NCI-H2107 (cell line): ENCODE measurements around the gene TANGO2.

Experiments used
- DNase-seq: peaks from one replicate; lab custom pipeline; 2025; lab: John Stamatoyannopoulos, UW

TANGO2 gene

DNA sequence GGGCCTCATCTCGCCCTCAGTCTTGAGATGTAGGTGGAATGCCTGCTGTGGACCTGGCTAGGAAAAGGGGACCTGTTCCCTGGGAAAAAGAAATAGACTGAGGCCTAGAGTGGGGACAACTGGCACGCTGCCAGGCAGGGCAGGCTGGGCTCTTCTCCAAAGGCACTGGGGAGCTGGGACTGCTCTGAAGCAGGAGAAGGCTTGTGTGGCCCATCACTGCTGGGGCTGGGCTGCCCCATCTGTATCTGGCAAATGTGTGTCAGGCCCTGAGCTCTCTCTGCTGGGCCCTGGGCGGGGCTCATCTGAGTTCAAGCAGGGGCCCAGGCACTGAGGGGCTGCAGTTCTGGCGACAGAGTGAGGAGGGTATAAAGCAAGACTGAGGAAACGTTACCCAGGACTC lies 37.2 kb upstream of the TANGO2 start:
- DNase-seq, result no peak

DNA sequence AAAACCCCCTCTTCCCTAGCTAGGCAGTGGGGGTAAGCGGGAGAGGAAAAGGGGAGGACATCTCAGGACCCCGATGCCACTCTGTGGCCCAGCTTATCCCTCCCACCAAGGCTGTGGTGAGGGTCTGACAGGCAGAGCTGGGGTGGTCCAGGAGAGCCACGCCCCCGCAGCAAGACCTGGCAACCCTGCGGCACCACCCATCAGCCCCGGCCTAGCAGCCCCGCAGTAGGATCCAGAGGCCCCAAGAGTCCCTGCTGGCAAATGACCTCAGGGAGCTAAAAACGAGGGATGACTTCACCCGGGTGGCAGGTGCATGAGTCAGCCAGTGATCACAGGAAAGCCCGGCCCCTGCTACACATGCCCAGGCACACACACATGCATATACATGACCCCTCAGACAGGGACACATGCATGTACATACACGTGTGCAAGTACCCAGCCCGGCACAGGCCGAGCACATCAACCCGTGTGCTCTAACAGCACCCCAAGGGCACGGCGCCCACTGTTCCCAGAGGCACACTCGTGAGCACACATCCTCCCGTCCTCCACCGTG lies 36.6 kb upstream of the TANGO2 start:
- DNase-seq, result no peak

DNA sequence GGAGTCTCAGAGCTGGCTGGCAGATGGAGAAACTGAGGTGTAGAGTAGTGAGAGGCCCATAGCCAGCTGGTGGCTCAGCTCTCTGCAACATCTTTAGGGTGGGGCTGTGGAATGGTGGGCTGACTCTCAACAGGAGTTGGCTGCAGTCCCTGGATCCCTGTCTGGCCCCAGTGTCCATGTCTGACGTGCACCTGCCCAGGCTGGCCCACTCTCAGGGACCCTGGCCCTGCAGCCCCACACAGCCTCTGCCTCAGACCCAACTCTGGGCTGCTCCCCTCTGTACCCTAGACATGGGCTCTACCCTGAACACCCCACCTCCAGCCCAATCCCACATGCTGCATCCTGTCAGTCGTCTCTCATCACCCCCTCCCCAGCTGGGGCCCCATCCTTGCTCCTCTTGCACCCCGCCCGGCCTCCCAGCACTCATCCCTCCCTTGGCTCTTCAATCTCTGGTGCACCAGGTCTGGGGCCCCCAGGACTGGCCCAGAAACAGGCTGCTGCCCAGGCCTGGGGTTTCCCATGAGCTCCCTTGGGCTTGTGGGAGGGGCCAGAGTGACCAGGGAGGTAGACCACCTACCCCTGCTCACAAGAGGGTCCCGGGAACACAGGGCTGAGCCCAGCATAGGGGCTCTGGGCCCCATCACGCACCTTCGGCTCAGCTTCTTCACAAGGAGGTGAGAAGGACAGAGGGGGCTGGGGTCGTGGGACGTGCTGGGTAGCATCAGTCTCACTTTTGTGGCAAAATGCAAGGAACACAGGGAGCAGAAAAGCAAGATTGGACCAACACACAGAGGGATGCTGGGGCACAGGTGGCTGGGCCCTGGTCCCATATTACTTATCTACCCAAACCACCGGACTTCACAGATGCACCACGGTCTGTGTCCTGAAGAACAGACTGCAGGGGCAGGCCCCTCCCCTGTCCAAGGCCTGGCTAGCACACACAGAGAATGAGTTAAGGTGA lies 35.8 kb upstream of the TANGO2 start:
- no peak for DNase-seq

DNA sequence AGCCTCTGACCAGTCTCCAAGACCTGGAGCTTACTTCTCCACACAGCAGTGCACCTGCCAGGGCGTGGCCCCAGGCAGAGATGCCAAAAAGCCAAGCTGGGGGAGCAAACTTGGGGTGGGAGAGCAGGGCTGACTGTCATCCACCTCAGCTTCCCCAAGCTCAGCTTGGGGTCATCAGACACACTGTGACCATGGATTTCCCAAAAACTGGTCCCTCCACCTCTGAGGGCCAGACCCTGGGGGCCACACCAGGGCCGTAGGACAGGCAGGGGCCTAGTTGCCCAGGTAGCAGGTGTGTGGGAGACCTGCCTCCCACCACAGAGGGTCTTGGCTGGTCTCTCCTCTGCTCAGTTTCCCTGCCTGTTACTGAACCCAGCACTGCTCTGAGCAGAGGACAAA lies 34.9 kb upstream of the TANGO2 start:
- no peak for DNase-seq

DNA sequence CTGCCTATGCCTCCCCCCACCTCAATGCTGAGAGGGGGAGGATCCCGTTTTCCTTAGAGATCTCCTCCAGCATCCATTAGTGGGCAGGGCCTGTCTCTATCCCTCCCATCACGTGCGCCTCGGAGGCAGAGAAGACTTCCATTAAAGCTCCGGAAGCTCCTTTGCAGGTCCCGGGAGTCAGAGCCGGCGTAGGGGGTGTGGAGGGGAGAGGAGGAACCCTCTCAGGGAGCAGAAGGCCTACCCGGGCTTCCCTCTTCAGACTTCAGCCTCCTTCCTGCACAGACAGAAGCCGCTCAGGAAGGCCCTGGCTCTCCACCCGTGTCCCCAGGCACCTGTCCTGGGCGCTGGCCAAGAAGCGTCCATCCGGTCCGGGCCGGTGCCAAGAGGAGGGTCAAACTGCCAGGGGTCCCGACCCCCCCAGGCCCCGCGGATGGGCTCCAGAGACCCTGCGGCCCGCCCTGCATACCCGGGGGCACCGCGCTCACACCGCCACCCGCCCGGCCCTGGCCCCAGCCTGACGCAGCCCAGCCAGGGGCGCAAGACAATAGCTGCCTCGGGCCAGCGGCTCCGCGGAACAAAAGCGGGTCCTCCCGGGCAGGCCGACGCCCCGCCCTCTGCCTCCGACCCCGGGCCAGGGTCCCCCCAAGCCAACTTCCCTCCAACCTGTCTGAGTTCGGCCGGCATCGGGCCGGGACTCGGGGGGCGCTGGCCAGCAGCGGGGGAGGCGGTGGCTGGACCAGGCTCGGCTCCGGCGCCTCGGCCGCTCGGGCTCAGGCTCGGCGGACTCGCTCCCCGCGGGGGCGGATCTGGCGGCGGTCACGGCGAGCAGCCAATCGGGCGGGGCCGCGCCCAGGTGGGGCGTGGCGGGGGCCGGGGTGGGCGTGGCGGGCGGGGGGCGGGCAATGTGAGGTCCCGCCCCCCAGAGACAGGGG lies 34.2 kb upstream of the TANGO2 start:
- DNase-seq, result peak; percentile 22

DNA sequence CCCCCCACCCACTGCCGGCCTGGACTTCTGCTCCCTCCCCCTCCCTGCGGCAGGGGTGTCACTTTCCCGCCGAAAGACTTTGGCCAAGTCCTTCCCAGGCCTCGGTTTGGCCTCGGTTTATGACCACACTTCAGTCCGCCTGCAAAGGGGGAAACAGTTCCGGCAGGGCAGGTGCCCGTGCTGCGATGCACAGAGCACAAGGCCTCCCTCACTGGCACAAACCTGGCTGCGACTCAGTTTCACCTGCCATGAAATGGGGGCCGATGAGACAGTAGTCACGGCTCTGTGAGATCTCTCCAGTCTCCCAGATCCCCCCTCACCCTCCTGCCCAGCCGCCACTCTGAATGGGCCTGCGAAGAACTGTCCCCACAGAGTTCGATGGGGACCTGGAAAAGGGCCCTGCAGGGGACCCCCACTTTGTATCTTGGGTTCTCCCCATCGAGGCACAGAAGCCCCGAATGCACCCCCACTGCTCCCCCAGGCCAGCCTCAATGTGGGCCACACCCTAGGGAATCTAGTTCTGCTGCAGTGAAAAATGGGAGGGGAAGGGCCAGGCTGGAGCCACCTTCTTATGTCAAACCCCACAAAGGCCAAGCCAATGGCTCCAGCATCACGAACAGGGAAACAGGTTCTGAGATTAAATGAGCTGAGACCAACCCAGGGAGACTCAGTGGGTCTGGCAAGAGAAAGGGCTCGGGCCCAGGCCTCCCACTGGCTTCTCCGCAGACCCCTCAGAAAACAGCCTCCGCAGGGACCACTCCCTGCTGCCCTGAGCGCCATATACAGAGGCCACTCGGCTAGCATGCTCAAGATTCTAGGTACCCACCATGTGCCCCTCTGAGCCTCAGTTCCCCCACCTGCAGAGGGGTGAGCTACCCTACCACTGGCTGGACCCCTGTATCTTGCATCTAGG lies 33.3 kb upstream of the TANGO2 start:
- DNase-seq, result no peak

DNA sequence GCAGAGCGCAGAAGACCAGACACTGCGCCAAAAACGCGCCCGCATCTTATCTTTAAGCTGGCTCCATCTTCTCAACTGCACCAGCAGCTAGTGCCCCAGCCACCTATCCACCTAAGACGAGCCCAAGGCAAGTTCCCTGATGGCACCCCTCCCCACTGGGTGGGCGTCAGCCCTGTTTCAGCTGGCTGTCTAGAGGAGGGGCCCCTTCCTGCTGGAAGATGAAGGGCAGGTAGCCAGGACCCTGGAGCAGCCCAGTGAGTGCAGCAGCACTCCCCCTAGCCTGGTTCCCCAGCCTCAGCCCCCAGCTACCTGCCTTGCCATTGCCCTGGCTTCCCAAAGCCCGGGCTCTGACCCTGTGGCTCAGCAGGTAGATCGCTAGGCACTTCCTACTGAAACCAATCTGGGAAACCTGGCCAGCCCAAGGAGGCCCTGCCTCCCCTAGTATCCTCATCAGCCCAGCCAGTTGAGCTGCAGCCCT lies 32.5 kb upstream of the TANGO2 start:
- DNase-seq, result no peak

DNA sequence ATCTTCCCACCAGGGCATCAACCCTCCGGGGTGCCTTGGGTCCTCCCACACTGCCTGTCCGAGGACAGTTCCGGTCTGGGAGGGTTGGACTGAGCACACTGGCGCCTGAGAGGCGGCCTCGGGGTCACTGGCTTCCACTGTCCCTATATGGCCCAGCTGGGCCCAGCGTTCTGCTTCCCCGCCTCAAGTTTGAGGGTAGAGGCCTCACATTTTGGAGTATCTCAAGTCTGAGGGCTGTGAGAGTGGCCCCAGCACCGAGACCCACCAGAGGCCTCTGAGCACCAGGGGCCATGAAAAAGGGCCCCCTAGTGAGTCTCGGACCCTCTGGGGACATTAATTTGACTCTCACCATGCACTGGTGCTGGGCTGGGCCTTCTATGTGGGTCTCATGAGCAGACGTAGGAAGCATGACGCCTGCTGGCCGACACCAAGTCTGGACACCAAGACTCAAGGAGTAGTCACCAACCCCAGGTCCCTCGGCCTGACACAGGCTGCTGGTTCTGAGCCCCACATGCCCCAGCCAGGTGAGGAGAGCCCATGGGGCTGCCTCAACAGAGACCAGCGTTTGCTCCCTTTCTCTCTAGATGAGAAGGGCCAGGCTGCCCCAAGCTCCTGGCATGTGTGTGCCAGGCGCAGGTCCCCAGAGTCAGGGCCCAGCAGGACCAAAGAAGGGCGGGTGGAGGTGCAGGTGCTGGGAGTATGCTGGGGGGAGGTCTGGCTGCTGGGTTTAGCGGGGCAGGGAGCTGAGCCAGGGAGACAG lies 31.8 kb upstream of the TANGO2 start:
- no peak for DNase-seq

DNA sequence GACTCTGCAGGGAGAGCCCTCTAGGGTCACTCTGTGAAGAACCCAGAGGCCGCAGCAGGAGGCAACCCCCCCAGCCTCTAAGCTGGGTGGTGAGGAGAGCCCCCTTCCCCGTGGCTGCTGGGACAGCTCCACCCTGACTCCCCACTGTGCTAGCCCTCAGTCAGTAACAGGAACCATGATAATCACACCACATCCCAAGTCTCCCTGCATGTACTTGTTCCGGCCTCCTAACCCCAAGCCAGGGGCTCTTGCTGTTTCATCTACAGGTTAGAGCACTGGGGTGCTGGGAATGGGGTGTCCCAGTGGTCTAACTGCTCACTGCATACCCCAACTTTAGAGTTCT lies 31.2 kb upstream of the TANGO2 start:
- no peak for DNase-seq

DNA sequence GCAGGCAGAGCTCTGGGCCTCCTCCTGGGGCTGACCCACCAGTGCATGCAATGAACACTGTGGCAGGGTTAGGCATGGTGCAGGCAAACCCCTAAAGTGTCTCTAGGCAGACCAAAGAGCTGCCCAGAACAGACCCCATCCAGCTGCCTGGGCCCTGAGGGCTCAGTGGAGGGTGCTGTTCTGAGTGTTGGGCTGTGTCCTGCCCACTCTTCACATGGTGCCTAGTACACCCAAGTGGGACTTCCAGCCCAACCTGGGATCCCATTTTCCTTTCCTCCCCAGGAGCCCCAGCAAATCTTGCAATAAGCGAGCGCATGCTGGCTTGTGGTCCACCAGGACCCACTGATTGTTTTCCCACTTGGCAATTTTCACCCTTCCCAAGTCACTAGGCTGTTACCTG lies 30.7 kb upstream of the TANGO2 start:
- DNase-seq, result no peak

DNA sequence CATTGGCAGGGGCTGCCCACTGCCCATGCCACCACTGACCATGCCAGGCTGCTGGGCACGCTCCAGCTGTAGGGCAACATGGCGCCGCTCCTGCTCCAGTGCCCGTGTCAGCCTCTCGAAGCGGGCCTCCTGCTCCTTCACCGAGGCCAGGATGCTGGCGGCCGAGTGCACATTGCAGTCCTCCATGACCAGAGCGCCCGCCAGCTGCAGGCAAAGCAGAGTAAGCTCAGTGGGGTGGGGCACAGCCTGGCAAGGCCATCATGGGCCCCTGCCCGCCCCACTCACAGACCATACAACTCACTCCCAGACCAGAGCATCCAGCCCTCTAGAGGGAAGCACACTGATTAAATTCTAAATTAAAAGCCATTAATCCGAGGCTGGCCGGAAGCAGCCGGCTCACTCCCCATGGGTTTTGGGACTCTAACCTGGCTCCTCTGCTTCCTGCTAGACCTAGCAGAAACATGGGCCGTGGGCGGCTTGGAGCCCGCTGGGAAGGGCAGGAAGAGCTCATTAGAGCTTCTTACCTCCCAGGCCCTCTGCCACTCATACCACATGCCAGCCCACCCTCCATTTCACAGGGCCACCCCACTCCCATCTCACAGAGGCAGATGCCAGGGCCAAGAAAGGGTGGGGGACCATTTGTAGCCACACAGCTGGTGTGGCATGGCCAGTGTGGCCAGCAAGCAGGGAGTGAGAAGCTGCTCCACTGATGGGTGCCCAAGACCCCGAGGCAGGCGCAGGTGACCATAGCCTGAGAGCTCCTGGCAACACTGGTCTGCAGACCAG lies 30.1 kb upstream of the TANGO2 start:
- no peak for DNase-seq

DNA sequence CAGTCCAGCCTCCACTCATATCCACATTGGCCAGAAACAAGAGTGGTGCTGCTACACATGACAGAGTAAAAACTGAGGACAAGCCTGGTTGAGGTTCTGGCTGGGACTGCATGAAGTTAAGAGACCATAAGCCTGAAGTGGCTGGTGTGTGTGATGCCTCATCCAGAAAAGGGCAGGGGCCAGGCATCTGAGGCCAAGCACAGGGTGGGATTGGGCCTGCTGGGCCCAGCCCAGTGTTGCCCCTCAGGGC lies 29.6 kb upstream of the TANGO2 start:
- no peak for DNase-seq

DNA sequence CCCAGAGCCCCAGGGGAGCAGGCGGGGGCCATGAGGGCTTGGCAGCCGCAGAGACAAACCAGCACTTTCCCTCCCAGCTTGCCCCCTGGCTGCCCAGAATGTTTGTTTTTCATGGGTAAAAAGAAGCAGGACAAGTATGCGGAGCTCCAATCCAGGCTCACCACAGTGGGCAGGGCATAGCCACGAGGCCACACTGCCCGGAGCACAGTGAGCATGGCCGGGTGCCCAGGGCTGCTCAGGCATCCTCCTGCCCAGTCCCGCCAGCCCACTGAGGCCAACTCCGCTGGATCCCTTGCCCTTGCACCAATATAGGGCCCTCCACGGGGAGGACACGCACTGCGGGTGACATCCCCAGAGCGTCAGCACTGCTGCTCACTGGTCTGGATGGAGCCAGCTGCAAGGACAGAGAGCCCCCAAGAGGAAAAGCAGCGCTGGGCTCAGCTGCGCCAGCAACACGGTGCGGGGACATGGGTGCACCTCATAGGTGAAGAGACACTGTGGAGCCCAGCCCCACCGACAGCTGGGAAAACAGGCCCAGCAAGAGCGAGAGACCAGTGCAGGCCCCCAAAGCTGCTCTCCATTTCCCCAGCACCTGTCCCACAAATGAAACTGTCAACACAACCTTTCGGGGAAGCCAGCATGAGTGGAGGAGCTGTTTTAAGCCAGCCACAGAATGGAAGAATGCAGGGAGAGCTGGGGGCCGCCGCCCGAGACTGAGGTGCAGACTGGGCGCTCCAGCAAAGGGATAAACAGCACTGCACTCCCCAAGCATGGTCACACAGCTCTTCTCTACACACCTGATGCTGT lies 29.1 kb upstream of the TANGO2 start:
- no peak for DNase-seq

DNA sequence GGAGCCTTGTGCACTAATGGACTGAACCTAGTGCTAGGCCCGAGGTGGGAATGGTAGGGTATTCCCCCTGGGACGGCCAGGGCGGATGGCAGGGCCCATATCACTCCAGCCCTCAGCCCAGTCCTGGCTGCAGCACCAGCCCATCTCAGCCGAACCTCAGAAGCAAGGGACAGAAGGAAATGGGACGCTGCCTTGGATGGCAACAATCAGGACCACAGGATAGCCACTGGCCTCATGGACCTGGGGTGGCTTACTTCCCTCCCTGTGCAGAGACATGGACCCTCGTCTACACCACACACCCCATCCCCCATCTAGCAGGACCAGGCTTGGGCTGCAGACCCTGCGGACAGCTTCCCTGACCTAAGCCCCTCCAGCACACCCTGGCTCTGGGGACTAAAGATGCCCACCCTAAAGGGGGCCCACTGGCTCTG lies 28.4 kb upstream of the TANGO2 start:
- no peak for DNase-seq

DNA sequence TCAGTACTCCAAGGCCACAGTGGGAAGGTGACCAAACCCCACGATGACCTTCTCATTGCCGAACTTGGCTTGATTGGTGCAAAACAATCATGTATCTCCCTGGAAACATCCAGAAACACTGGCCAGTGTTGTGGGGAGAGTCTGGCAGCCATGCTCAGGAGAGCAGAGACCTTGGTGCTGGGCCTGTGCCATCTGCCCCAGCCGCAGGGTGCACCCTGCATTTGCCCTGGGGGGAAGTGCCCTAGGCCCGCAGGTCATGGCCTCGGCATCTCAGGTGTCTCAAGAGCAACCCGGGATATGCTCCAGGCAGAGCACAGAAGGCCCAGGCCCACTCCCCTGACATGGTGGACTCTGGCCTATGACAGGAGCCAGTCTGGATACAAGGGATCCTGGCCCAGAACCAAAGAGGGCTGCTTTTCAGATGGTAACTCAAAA lies 28.0 kb upstream of the TANGO2 start:
- no peak for DNase-seq

DNA sequence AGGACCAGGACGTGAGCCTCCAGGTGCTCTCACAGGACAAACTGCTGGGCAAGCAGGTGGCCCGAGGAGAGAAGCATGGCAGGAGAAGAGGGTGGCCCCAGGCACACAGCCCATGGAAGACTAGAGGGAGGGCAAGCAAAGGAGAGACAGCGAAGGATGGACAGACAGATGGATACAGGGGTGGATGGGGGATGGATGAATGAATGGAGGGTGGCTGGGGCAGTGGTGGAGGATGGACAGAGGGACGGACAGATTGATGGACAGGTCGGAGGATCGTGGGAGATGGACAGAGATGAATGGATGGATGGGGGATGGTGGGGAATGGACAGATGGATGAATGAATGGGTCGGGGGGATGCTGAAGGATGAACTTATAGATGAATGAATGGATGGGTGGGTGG lies 27.0 kb upstream of the TANGO2 start:
- no peak for DNase-seq

DNA sequence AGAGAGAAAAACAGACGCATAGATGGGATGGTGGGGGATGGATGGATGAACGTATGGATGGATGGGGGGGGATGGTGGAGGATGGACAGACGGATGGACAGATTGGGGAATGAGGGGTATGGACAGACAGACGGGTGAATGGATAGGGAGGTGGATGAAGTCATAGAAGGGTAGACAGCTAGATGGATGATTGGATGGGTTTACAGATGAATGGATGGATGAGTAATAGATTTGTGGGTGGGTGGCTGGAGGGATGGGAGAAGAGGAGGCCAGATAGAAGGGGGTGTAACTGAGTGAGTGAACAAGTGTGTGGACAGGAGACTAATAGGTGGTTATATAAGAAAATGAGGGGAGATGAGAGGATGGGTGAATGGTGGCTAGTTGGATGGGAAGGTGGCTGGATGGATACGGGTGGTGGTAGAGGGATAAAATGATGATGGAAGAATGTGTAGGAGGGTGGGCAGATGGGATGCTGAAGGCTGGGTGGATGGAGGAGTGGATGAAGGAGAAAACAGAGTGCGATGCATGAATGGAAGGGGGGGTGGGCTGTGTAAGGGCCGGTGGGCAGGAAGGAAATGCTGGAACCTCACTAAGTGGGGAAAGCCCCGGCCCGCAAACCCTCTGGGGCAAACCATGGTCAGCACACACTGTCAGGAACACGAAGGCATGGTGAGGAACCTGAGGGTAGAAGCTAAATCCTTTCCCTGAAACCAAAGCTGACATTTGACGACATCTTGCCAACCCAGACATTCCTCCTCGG lies 25.9 kb upstream of the TANGO2 start:
- no peak for DNase-seq

DNA sequence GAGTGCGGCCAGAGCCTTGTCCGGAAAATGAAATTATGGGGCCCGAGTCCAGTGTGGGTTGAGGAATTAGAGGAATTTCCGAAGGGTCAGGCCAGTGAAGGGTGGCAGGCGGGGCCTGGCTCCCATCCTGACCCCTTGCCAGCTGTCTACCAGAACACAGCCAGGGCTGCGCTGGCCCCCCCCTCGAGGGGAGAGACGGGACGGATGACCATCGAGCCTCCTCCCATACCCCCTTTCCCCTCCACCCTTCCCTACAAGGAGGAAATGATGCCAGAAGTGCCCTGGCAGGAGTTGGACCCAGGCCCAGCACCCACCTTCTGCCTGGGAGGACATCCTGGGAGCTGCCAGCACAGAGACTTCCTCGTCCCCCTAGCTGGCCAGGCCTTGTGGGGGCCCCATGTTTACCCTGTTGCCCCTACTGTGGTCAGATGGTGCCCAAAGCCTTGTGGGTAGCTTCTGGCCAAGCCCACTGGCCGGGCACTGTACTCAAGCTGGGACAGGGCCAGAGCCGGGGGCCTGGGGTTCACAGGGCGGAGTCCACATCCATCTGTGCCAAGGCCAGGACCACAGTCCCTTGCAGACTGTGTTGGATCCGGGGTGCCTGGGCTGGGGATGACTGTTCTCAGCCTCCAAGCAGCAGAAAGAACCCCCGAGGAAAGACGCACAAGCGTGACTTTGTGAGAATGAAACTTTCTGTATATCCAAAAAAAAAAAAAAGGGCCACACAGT lies 25.1 kb upstream of the TANGO2 start:
- no peak for DNase-seq
